H1 (cell line): Measurements from ENCODE around the gene PLA2G4F. TPM values are rescaled to one million over a fixed set of nuclear protein-coding genes. Genes with fewer than 3 reads are reported as not detected.

Experiments
- ATF2 ChIP-seq: IDR thresholded peaks from 2 replicates; pipeline ENCODE4 v1.6.1; 2012; ENCODE audit warnings: low read length, inconsistent platforms
- CHD1 ChIP-seq: IDR thresholded peaks from 2 replicates; pipeline ENCODE4 v1.6.1; 2012; ENCODE audit warnings: low read depth, low read length, improper control_type of control experiment
- E2F6 ChIP-seq: IDR thresholded peaks from 2 replicates; pipeline ENCODE4 v1.6.1; 2012; ENCODE audit warnings: inconsistent platforms
- EZH2 ChIP-seq: fragments of 200-600 bp; sonication (generic); IDR thresholded peaks from 2 replicates; pipeline ENCODE4 v1.7.1; 2012; ENCODE audit warnings: low read depth, mild to moderate bottlenecking, moderate library complexity, low read length, inconsistent platforms; ENCODE audit not compliant: severe bottlenecking
- GTF2F1 ChIP-seq: IDR thresholded peaks from 2 replicates; pipeline ENCODE4 v1.6.1; 2012; ENCODE audit warnings: low read depth, low read length, improper control_type of control experiment, borderline replicate concordance
- SUZ12 ChIP-seq: fragments of 200-600 bp; sonication (generic); IDR thresholded peaks from 2 replicates; pipeline ENCODE4 v1.6.1; 2012; ENCODE audit warnings: mild to moderate bottlenecking, inconsistent platforms, low read length, moderate library complexity, mixed read lengths
- polyA plus RNA-seq, 7 experiments: library from polyadenylated mRNA; depleted of rRNA in 3 of 7; stranded (reverse) in 5 of 7; unstranded in 2 of 7; fragments of >200 nt in 5 of 7; fragments of 200-250 nt in 2 of 7; gene quantifications; 1 replicate in 5 of 7; 2 replicates in 1 of 7; 4 replicates in 1 of 7; pipeline versions ENCODE4 v1.2.1 to v1.2.3, GENCODE V29; 2011 to 2013; ENCODE audit warnings: missing spikeins in 2 of 7, mixed read lengths in 2 of 7
- total RNA-seq: library from RNA; stranded (reverse); fragmentation: NEBNext Ultra II Directional; extraction: Animal tissue kit (Norgen Biotek cat#: 25700); gene quantifications from 2 replicates; pipeline ENCODE4 v1.2.1, GENCODE V29; 2021

PLA2G4F gene
- total and polyA plus RNA-seq, 2 of the 8 experiments (the other 6 are each of a cell fraction or from before 2014, with no cell fraction given) = not detected

- TF ChIP-seq ATF2 (no peak), EZH2 (no peak), GTF2F1 (no peak), E2F6 (no peak), CHD1 (no peak), SUZ12 (no peak)
Observed at GRCh38 chr15:42151736-42152135, 4.7 kb downstream of the PLA2G4F start (continued).
